Endothelial cell of umbilical vein (primary cell): Measurements from ENCODE around the gene AFF1. TPM values are rescaled to one million over a fixed set of nuclear protein-coding genes. Genes with fewer than 3 reads are reported as not detected.

ENCODE experiments used
- BruUV-seq: library from RNA; stranded (reverse); fragments of 400-500 nt; replicated peaks from 2 replicates; lab custom pipeline; 2021; lab: Mats Ljungman, UMichigan
- CTCF ChIA-PET: fragments of 300-600, 350-600 bp; sonication (Branson Sonifier 250); formaldehyde crosslinking; loops from one replicate; lab custom pipeline; 2021; ENCODE audit warnings: antibody characterized with exemption, inconsistent platforms; lab: Charles Lee
- POLR2A ChIA-PET: fragments of 300-600, 350-600 bp; sonication (Branson Sonifier 250); formaldehyde crosslinking; loops from one replicate; lab custom pipeline; 2021; ENCODE audit warnings: antibody characterized with exemption, inconsistent platforms; lab: Charles Lee
- DNase-seq: peaks from one replicate; pipeline ENCODE4 v3.0.0-alpha.2; 2011; ENCODE audit warnings: low read depth, low spot score
- FAIRE-seq: peaks from 2 replicates; lab custom pipeline; 2011; peaks lifted over from hg19 to GRCh38; lab: Jason Lieb, UNC
- H2AFZ ChIP-seq: 2 replicates; pipeline ENCODE4 v1.6.0; 2012; ENCODE audit warnings: low read depth, low read length, control low read depth, inconsistent platforms
- H3K27ac ChIP-seq: 2 replicates; pipeline ENCODE4 v1.5.1; 2011; ENCODE audit warnings: low read depth, mild to moderate bottlenecking, control low read depth, low read length, moderate library complexity; ENCODE audit not compliant: insufficient read depth
- H3K27me3 ChIP-seq, 2 experiments: 2 replicates each; pipeline versions ENCODE4 v1.6.0 to v1.6.1; 2011; ENCODE audit warnings: low read length in 2 of 2, mixed read lengths in 1 of 2; ENCODE audit not compliant: control insufficient read depth in 2 of 2, insufficient read depth in 2 of 2
- H3K36me3 ChIP-seq, 2 experiments: 2 replicates in 1 of 2; 3 replicates in 1 of 2; pipeline ENCODE4 v1.5.1; 2011; ENCODE audit warnings: low read length in 2 of 2, mild to moderate bottlenecking in 1 of 2, moderate library complexity in 1 of 2; ENCODE audit not compliant: control insufficient read depth in 2 of 2, insufficient read depth in 2 of 2; ENCODE audit errors: extremely low read depth in 1 of 2
- H3K4me1 ChIP-seq: 3 replicates; pipeline ENCODE4 v1.5.1; 2011; ENCODE audit warnings: mild to moderate bottlenecking, low read length; ENCODE audit not compliant: control insufficient read depth, insufficient read depth; ENCODE audit errors: extremely low read depth
- H3K4me2 ChIP-seq: 2 replicates; pipeline ENCODE4 v1.6.1; 2011; ENCODE audit warnings: low read length, control low read depth, mixed read lengths; ENCODE audit not compliant: insufficient read depth
- H3K4me3 ChIP-seq, 3 experiments: fragments of 200-600 bp in 1 of 3; sonication (generic), shearing (Covaris generic) in 1 of 3; replicated peaks in 1 of 3; 2 replicates each; pipeline ENCODE4 v1.5.1; 2011 to 2016; ENCODE audit warnings: control low read depth in 3 of 3, low read length in 3 of 3, mild to moderate bottlenecking in 2 of 3, inconsistent platforms in 1 of 3, low read depth in 1 of 3, moderate library complexity in 1 of 3; ENCODE audit not compliant: insufficient read depth in 1 of 3
- H3K79me2 ChIP-seq: 2 replicates; pipeline ENCODE4 v1.6.0; 2012; ENCODE audit warnings: low read length, inconsistent platforms; ENCODE audit not compliant: control insufficient read depth, insufficient read depth
- H3K9ac ChIP-seq: replicated peaks from 2 replicates; pipeline ENCODE3; 2011; ENCODE audit warnings: low read length, control low read depth; ENCODE audit not compliant: insufficient read depth; ENCODE audit errors: extremely low read depth
- H3K9me1 ChIP-seq: replicated peaks from 3 replicates; pipeline ENCODE4 v1.6.0; 2011; ENCODE audit warnings: mild to moderate bottlenecking, low read length; ENCODE audit not compliant: control insufficient read depth, insufficient read depth; ENCODE audit errors: extremely low read depth
- H3K9me3 ChIP-seq: replicated peaks from 2 replicates; pipeline ENCODE4 v1.5.1; 2012; ENCODE audit warnings: low read length, inconsistent platforms; ENCODE audit not compliant: control insufficient read depth, insufficient read depth
- H4K20me1 ChIP-seq: replicated peaks from 2 replicates; pipeline ENCODE3; 2011; ENCODE audit warnings: mild to moderate bottlenecking, low read length; ENCODE audit not compliant: control insufficient read depth, insufficient read depth; ENCODE audit errors: extremely low read depth
- JUN ChIP-seq: IDR thresholded peaks from 2 replicates; pipeline ENCODE4 v1.6.1; 2011; ENCODE audit warnings: borderline replicate concordance, low read depth; ENCODE audit not compliant: insufficient read length, insufficient read depth
- POLR2A ChIP-seq: IDR thresholded peaks from 2 replicates; pipeline ENCODE4 v1.6.1; 2012; ENCODE audit warnings: low read depth, mild to moderate bottlenecking, control low read depth, low read length
- POLR2AphosphoS5 ChIP-seq: IDR thresholded peaks from 2 replicates; pipeline ENCODE4 v1.6.1; 2012; ENCODE audit warnings: low read depth, mild to moderate bottlenecking, control low read depth, low read length, moderate library complexity; ENCODE audit not compliant: insufficient read depth
- dilution Hi-C: fragments of 300-500 bp; cut with MboI; formaldehyde crosslinking; loops from one replicate; pipeline ENCODE4 v1.15.0; 2019; ENCODE audit warnings: low sequenced_read_pairs; ENCODE audit not compliant: extremely low pct_ligation_motif_present
- intact Hi-C: fragments of 100-400 bp; cut with micrococcal nuclease; formaldehyde crosslinking; loops from one replicate; pipeline ENCODE4 v1.10.0; 2022
- polyA plus RNA-seq, 4 experiments: library from polyadenylated mRNA; depleted of rRNA in 3 of 4; stranded (reverse) in 3 of 4; unstranded in 1 of 4; fragments of >200 nt; gene quantifications; 2 replicates each; pipeline versions ENCODE4 v1.2.1 to v1.2.3, GENCODE V29; 2011 to 2012; ENCODE audit warnings: missing spikeins in 1 of 4
- total RNA-seq: library from RNA; stranded (reverse); gene quantifications from 2 replicates; pipeline ENCODE4 v1.2.3, GENCODE V29; 2021
- TF ChIP-seq, protein P1 (sequence below), 2 donors: IDR thresholded peaks; 1 replicate in 1 of 2; 2 replicates in 1 of 2; pipeline ENCODE4 v1.5.1; 2011; ENCODE audit warnings: low read length in 2 of 2, mild to moderate bottlenecking in 2 of 2, moderate library complexity in 2 of 2, control low read depth in 1 of 2, inconsistent platforms in 1 of 2, low read depth in 1 of 2; ENCODE audit not compliant: insufficient read depth in 1 of 2; ENCODE audit errors: extremely low read depth in 1 of 2

AFF1 gene
- total and polyA plus RNA-seq, 2 donors (not counting 3 experiments of a cell fraction or from before 2014, with no cell fraction given) = 26.2 to 106 TPM

DNA sequence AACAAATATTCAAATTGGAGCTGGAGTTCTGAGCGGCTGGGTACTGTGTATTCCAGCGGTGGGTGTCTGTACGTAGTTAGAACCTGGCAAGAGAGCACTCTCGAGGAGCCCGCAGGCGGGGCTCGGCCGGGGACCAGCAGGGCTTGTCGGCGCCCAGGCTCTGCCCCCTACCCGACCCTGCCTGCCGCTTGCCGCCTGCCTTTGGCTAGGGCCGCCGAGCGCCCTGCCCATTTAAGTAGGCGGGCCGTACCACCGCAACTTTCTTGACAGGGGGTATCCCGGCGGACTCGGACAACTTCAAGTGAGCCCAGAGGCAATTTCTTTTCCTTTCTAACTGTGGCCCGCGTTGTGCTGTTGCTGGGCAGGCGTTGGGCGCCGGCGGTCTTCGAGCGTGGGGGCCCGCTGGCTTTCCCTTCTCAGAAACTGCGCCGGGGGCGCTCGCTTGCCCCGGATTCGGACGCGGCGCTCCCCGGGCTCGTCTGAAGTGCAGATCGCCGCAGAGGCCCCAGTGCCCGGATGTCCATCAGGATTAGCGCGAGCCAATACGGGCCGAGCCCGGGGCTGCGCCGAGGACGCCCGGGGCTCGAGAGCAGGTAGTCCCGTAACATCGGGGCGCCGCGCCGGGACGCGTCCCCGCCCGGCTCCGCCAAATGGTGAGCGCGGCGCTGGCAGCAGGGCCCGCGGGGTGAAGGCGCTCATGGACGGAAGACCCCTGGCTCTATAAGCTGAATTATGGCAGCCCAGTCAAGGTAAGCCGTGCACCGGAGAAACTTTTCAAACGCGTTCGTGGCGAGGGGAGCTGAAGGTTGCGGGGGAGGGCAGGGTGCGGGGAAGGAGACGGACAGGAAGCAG, 72.1 kb downstream of the AFF1 start:
- H3K27me3 ChIP-seq = no peaks in the 10 kb centered on the region
- peak overlapping the region; percentile 84 to 93 (median 93) for H3K4me3 ChIP-seq
- H3K36me3 ChIP-seq = no peaks in the 10 kb centered on the region
- TF ChIP-seq JUN (no peak), POLR2AphosphoS5 (peak; percentile 100), POLR2A (peak; percentile 99)
- TF ChIP-seq, protein P1, sequence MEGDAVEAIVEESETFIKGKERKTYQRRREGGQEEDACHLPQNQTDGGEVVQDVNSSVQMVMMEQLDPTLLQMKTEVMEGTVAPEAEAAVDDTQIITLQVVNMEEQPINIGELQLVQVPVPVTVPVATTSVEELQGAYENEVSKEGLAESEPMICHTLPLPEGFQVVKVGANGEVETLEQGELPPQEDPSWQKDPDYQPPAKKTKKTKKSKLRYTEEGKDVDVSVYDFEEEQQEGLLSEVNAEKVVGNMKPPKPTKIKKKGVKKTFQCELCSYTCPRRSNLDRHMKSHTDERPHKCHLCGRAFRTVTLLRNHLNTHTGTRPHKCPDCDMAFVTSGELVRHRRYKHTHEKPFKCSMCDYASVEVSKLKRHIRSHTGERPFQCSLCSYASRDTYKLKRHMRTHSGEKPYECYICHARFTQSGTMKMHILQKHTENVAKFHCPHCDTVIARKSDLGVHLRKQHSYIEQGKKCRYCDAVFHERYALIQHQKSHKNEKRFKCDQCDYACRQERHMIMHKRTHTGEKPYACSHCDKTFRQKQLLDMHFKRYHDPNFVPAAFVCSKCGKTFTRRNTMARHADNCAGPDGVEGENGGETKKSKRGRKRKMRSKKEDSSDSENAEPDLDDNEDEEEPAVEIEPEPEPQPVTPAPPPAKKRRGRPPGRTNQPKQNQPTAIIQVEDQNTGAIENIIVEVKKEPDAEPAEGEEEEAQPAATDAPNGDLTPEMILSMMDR (IDR thresholded peaks at IDR 0.05; ENCODE audit: extremely low read depth in 1 of 2, insufficient read depth in 1 of 2, low read depth in 1 of 2, low read length in 2 of 2) = peak; percentile 12 to 13
- H3K9me1 ChIP-seq = no peaks in the 10 kb centered on the region
- ChIA-PET POLR2A (interaction anchor here (0.6 to 5.1 kb wide), 20 partner anchors 14 to 1368 kb away, joined by 3 to 64 read pairs (median 4); partner anchors contain the start of gene AFF1), CTCF (interaction anchor here (0.9 to 5.4 kb wide), 19 partner anchors 11 to 511 kb away, joined by 3 to 62 read pairs (median 5); partner anchors contain the start of gene AFF1)
- peak overlapping the region; percentile 93 for H3K4me2 ChIP-seq
- H3K9me3 ChIP-seq = no peaks in the 10 kb centered on the region
- dilution Hi-C loops (no loop called here), intact Hi-C loops (loop anchor here (1.0 to 10.0 kb wide), 5 partner anchors 33 to 228 kb away; no protein-coding TSS in a partner anchor)
- peak overlapping the region; percentile 92 for H3K27ac ChIP-seq
- BruUV-seq = no TSS peak
- peak overlapping the region; percentile 91 for H3K9ac ChIP-seq
- peak; percentile 61 for FAIRE-seq
- H3K4me1 ChIP-seq = peaks cover 39% of the 10 kb centered on the region
- peak overlapping the region; percentile 71 for H2AFZ ChIP-seq
- DNase-seq = peak; percentile 94
- peaks cover 51% of the 10 kb centered on the region for H3K79me2 ChIP-seq
- no peaks in the 10 kb centered on the region for H4K20me1 ChIP-seq
